Testis (tissue), 2 donors: ENCODE results near the gene ARID5B.

Experiments
- POLR2A ChIP-seq: fragments of 450-650 bp; IDR thresholded peaks from one replicate; pipeline ENCODE4 v1.6.1; 2017; ENCODE audit warnings: antibody characterized with exemption, mild to moderate bottlenecking, moderate library complexity
- TF ChIP-seq, protein P1 (sequence below), 3 experiments: fragments of 450-650 bp in 2 of 3; fragments of 200-600 bp in 1 of 3; sonication (generic) in 1 of 3; IDR thresholded peaks; one replicate each; pipeline ENCODE4 v1.5.1; 2016 to 2019; ENCODE audit warnings: antibody characterized with exemption in 3 of 3, mild to moderate bottlenecking in 2 of 3, moderate library complexity in 1 of 3

DNA sequence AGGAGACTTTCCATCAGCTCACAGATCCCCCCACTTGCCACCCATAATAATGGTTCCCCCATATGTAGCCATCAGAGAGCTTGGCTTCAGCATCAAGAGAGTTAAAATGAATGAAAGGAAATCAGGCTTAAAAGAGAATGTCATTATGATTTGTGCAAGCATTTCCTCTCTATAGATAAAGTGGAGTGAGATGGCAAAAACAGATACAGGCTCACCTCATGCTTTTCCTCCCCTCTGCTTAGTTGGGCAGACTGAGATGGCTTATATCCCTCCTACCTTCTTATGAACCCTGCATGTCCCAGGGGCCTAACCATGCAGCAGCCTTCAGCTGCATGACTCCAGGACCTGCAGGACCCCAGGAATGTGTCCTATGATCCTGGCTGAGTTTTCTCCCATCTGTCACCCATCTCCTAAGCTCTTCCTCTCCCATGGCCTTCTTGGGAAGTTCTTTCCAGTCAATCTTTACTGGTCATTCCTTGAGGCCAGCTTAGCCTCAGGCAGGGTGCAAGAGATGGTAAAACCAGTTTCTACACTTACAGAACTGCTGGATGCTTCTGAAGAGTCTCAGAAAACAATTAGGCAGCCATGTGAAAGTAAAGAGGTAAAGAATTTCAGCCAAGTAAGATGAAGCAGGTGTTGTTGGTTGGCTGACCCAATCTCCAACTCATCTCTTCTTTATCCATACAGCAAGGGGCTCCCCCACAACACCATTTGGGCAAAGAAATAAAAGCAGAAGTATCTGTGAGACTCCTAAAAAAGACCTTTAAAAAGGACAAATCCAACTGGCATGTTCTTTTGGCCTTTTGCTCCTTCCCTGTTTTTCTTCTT, 207.5 kb downstream of the ARID5B start:
- TF ChIP-seq, protein P1, sequence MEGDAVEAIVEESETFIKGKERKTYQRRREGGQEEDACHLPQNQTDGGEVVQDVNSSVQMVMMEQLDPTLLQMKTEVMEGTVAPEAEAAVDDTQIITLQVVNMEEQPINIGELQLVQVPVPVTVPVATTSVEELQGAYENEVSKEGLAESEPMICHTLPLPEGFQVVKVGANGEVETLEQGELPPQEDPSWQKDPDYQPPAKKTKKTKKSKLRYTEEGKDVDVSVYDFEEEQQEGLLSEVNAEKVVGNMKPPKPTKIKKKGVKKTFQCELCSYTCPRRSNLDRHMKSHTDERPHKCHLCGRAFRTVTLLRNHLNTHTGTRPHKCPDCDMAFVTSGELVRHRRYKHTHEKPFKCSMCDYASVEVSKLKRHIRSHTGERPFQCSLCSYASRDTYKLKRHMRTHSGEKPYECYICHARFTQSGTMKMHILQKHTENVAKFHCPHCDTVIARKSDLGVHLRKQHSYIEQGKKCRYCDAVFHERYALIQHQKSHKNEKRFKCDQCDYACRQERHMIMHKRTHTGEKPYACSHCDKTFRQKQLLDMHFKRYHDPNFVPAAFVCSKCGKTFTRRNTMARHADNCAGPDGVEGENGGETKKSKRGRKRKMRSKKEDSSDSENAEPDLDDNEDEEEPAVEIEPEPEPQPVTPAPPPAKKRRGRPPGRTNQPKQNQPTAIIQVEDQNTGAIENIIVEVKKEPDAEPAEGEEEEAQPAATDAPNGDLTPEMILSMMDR (IDR thresholded peaks at IDR 0.05): no peak
- no peak for TF ChIP-seq POLR2A
